B cell (primary cell): Measurements from ENCODE around the gene ASTN2. TPM values are rescaled to one million over a fixed set of nuclear protein-coding genes. Genes with fewer than 3 reads are reported as not detected.

Experiments used
- ATAC-seq: fragments of 200-7000 bp; cut with Tn5 transposase; one replicate; pipeline ENCODE4 v1.10.0; 2021; ENCODE audit warnings: low read depth, mild to moderate bottlenecking, moderate number of reproducible peaks, moderate library complexity
- CTCF ChIA-PET: fragments of 350-600 bp; sonication (Branson Sonifier 250); formaldehyde crosslinking; loops from one replicate; lab custom pipeline; 2021; ENCODE audit warnings: antibody characterized with exemption, inconsistent platforms; lab: Charles Lee
- POLR2A ChIA-PET: fragments of 350-600 bp; sonication (Branson Sonifier 250); formaldehyde crosslinking; loops from one replicate; lab custom pipeline; 2021; ENCODE audit warnings: antibody characterized with exemption; lab: Charles Lee
- DNase-seq: peaks from one replicate; pipeline ENCODE4 v3.0.0; 2013
- H2AFZ ChIP-seq: 2 replicates; pipeline ENCODE4 v1.6.1; 2012; ENCODE audit warnings: mild to moderate bottlenecking, low read depth, low read length; ENCODE audit not compliant: insufficient read depth, poor library complexity, severe bottlenecking
- H3K27ac ChIP-seq, 2 donors: 1 replicate in 1 of 2; 2 replicates in 1 of 2; pipeline ENCODE4 v1.5.1; 2012 to 2013; ENCODE audit warnings: low read length in 2 of 2, mild to moderate bottlenecking in 2 of 2, moderate library complexity in 1 of 2
- H3K27me3 ChIP-seq, 4 experiments: fragments of 200-600 bp in 1 of 4; sonication (generic) in 1 of 4; replicated peaks in 1 of 4; 1 replicate in 2 of 4; 2 replicates in 2 of 4; pipeline versions ENCODE4 v1.6.1 to v1.7.0; 2013 to 2016; ENCODE audit warnings: low read length in 3 of 4, mild to moderate bottlenecking in 2 of 4, mixed read lengths in 1 of 4, moderate library complexity in 1 of 4; ENCODE audit not compliant: insufficient read depth in 4 of 4, control insufficient read depth in 3 of 4; ENCODE audit errors: control extremely low read depth in 1 of 4
- H3K36me3 ChIP-seq, 2 experiments: replicated peaks in 1 of 2; 1 replicate in 1 of 2; 2 replicates in 1 of 2; pipeline versions ENCODE4 v1.6.1 to v1.7.1; 2013; ENCODE audit warnings: low read length in 1 of 2; ENCODE audit not compliant: insufficient read depth in 2 of 2, control insufficient read depth in 1 of 2; ENCODE audit errors: control extremely low read depth in 1 of 2, extremely low read depth in 1 of 2
- H3K4me1 ChIP-seq, 2 donors: fragments of 200-600 bp in 1 of 2; sonication (generic) in 1 of 2; 1 replicate in 1 of 2; 2 replicates in 1 of 2; pipeline versions ENCODE4 v1.5.1 to v1.6.1; 2013 to 2017; ENCODE audit warnings: low read length in 2 of 2; ENCODE audit not compliant: control insufficient read depth in 2 of 2, insufficient read depth in 2 of 2
- H3K4me2 ChIP-seq: replicated peaks from 2 replicates; pipeline ENCODE3; 2012; ENCODE audit warnings: mild to moderate bottlenecking, low read depth, low read length; ENCODE audit not compliant: poor library complexity, severe bottlenecking
- H3K4me3 ChIP-seq, 5 experiments: fragments of 200-600 bp in 1 of 5; sonication (generic) in 1 of 5; 1 replicate in 3 of 5; 2 replicates in 2 of 5; pipeline versions ENCODE4 v1.5.1 to v1.7.0; 2011 to 2016; ENCODE audit warnings: low read length in 4 of 5, mild to moderate bottlenecking in 4 of 5, low read depth in 2 of 5, control low read depth in 1 of 5, moderate library complexity in 1 of 5; ENCODE audit not compliant: insufficient read depth in 1 of 5; ENCODE audit errors: control extremely low read depth in 1 of 5, extremely low read depth in 1 of 5
- H3K79me2 ChIP-seq: fragments of 200-600 bp; sonication (generic); one replicate; pipeline ENCODE4 v1.6.0; 2016; ENCODE audit warnings: low read length; ENCODE audit not compliant: control insufficient read depth, insufficient read depth
- H3K9ac ChIP-seq: fragments of 200-600 bp; sonication (generic); 2 replicates; pipeline ENCODE4 v1.6.1; 2017; ENCODE audit warnings: mild to moderate bottlenecking, low read length, moderate library complexity
- H3K9me3 ChIP-seq, 3 donors: one replicate each; pipeline versions ENCODE4 v1.6.1 to v1.7.1; 2013; ENCODE audit warnings: low read length in 2 of 3; ENCODE audit not compliant: control insufficient read depth in 2 of 3, insufficient read depth in 1 of 3; ENCODE audit errors: control extremely low read depth in 1 of 3
- H4K20me1 ChIP-seq: 2 replicates; pipeline ENCODE4 v1.6.0; 2012; ENCODE audit warnings: mild to moderate bottlenecking, low read length; ENCODE audit not compliant: insufficient read depth, control insufficient read depth, poor library complexity, severe bottlenecking
- H3K27ac Mint-ChIP-seq: one replicate; pipeline ENCODE4 v1.8.0; 2021; ENCODE audit warnings: mixed read lengths
- H3K27me3 Mint-ChIP-seq: one replicate; pipeline ENCODE4 v1.8.0; 2021; ENCODE audit warnings: mixed read lengths
- H3K4me1 Mint-ChIP-seq: one replicate; pipeline ENCODE4 v1.8.0; 2021; ENCODE audit warnings: mixed read lengths
- H3K4me3 Mint-ChIP-seq: one replicate; pipeline ENCODE4 v1.8.0; 2021; ENCODE audit warnings: mixed read lengths
- H3K9me3 Mint-ChIP-seq: one replicate; pipeline ENCODE4 v1.8.0; 2022; ENCODE audit warnings: mixed read lengths; ENCODE audit not compliant: insufficient read depth
- CTCF ChIP-seq: fragments of 200-600 bp; IDR thresholded peaks from one replicate; pipeline ENCODE4 v1.8.0; 2022; ENCODE audit warnings: antibody characterized with exemption, mild to moderate bottlenecking
- EZH2 ChIP-seq: IDR thresholded peaks from 2 replicates; pipeline ENCODE4 v1.6.1; 2012; ENCODE audit warnings: borderline replicate concordance, low read depth, mild to moderate bottlenecking, moderate library complexity, low read length; ENCODE audit not compliant: insufficient read depth, poor library complexity, severe bottlenecking
- WGBS: methylation state at CpG from one replicate; pipeline ENCODE4 v1.1.5; 2013; ENCODE audit warnings: missing lambda C conversion rate; ENCODE audit not compliant: insufficient coverage; 5-methylcytosine and 5-hydroxymethylcytosine counted together
- intact Hi-C: fragments of 100-400 bp; cut with micrococcal nuclease; formaldehyde crosslinking; loops from one replicate; pipeline ENCODE4 v1.10.0; 2022
- polyA plus RNA-seq: library from polyadenylated mRNA; depleted of rRNA; stranded (reverse); fragments of >200 nt; gene quantifications from 2 replicates; pipeline ENCODE4 v1.2.3, GENCODE V29; 2012
- total RNA-seq, 2 donors: library from RNA; stranded (reverse); fragments of 120-200 nt in 1 of 2; gene quantifications; 1 replicate in 1 of 2; 2 replicates in 1 of 2; pipeline versions ENCODE4 v1.2.3 to v1.2.4, GENCODE V29; 2013 to 2022

ASTN2 gene
- total and polyA plus RNA-seq, 2 donors (not counting 1 experiment from before 2014, with no cell fraction given): 1.2 to 3.6 TPM

GRCh38 chr9:116900543-116900942, 514.3 kb downstream of the ASTN2 start:
- DNase-seq (no peak), ATAC-seq (no peak)
- Histone ChIP-seq H3K9me3 (peaks cover 0 to 3% (median 0%) of the 10 kb centered on the region in 3 donors), H2AFZ (no peak overlapping the region), H3K9ac (no peak overlapping the region), H3K36me3 (no peaks in the 10 kb centered on the region), H3K4me2 (no peak overlapping the region), H3K27ac (no peak overlapping the region), H3K27me3 (no peaks in the 10 kb centered on the region), H3K4me1 (no peaks in the 10 kb centered on the region), H3K4me3 (no peak overlapping the region), H3K79me2 (no peaks in the 10 kb centered on the region), H4K20me1 (no peaks in the 10 kb centered on the region)
- Mint-ChIP-seq H3K27me3 (no peaks in the 10 kb centered on the region), H3K4me3 (no peak overlapping the region), H3K27ac (no peak overlapping the region), H3K4me1 (no peaks in the 10 kb centered on the region), H3K9me3 (peaks cover 5% of the 10 kb centered on the region)
- POLR2A ChIA-PET: no interaction called here
- no CpG with 5 or more reads among the region's 6 CpGs for WGBS
- CTCF ChIA-PET: no interaction called here
- TF ChIP-seq EZH2: no peak
- TF ChIP-seq CTCF: no peak
- intact Hi-C loops: no loop called here

- H3K79me2 ChIP-seq: no peaks in the 10 kb centered on the region
- H3K4me3 ChIP-seq: no peak overlapping the region
- H3K9ac ChIP-seq: no peak overlapping the region
- intact Hi-C loops: no loop called here
- Mint-ChIP-seq H3K9me3 (peaks cover 5% of the 10 kb centered on the region), H3K4me3 (no peak overlapping the region), H3K27ac (no peak overlapping the region), H3K4me1 (no peaks in the 10 kb centered on the region), H3K27me3 (no peaks in the 10 kb centered on the region)
- H3K27ac ChIP-seq: no peak overlapping the region
- WGBS: 100% methylated on average over 1 of the region's 1 CpG
- H3K4me2 ChIP-seq: no peak overlapping the region
- POLR2A ChIA-PET: no interaction called here
- no peak for ATAC-seq
- no peaks in the 10 kb centered on the region for H3K36me3 ChIP-seq
- H4K20me1 ChIP-seq: no peaks in the 10 kb centered on the region
- no peak for TF ChIP-seq EZH2
- no peak for TF ChIP-seq CTCF
- CTCF ChIA-PET: no interaction called here
- H2AFZ ChIP-seq: no peak overlapping the region
- DNase-seq: no peak
- H3K9me3 ChIP-seq: peaks cover 0 to 3% (median 0%) of the 10 kb centered on the region in 3 donors
- H3K27me3 ChIP-seq: no peaks in the 10 kb centered on the region
- H3K4me1 ChIP-seq: no peaks in the 10 kb centered on the region
Measured at GRCh38 chr9:116900007-116900367, 514.9 kb downstream of the ASTN2 start.
